Mesendoderm (in vitro differentiated cells): ENCODE measurements around the gene GATAD2A.
"Not testable (repeated sequence)": the region's sequence is repeated elsewhere in the genome, so short reads cannot be mapped to it uniquely, and the experiment has no call there.

ENCODE experiments used
- DNase-seq: peaks from one replicate; pipeline ENCODE4 v3.0.0; 2013
- H2AK5ac ChIP-seq: 2 replicates; pipeline ENCODE4 v1.6.1; 2013; ENCODE audit warnings: low read length, inconsistent platforms
- H2BK120ac ChIP-seq: 2 replicates; pipeline ENCODE4 v1.6.1; 2013; ENCODE audit warnings: low read depth, mild to moderate bottlenecking, low read length, moderate library complexity, mixed read lengths
- H2BK15ac ChIP-seq: replicated peaks from 2 replicates; pipeline ENCODE4 v1.6.1; 2013; ENCODE audit warnings: low read depth, mild to moderate bottlenecking, moderate library complexity
- H2BK5ac ChIP-seq: 2 replicates; pipeline ENCODE4 v1.6.1; 2013; ENCODE audit warnings: low read length, inconsistent platforms
- H3K18ac ChIP-seq: 2 replicates; pipeline ENCODE4 v1.6.1; 2013; ENCODE audit warnings: mild to moderate bottlenecking, low read length, mixed read lengths
- H3K23ac ChIP-seq: one replicate; pipeline ENCODE4 v1.6.1; 2013; ENCODE audit warnings: low read length
- H3K27ac ChIP-seq: 2 replicates; pipeline ENCODE4 v1.5.1; 2013; ENCODE audit warnings: low read depth, mild to moderate bottlenecking, inconsistent platforms, low read length, moderate library complexity
- H3K27me3 ChIP-seq: 2 replicates; pipeline ENCODE4 v1.6.1; 2013; ENCODE audit warnings: low read length, control low read depth, mild to moderate bottlenecking, inconsistent platforms; ENCODE audit not compliant: insufficient read depth, poor library complexity
- H3K36me3 ChIP-seq: 2 replicates; pipeline ENCODE4 v1.6.1; 2013; ENCODE audit warnings: low read length, inconsistent platforms; ENCODE audit not compliant: control insufficient read depth, insufficient read depth
- H3K4ac ChIP-seq: one replicate; pipeline ENCODE4 v1.6.1; 2013; ENCODE audit warnings: low read depth, mild to moderate bottlenecking, low read length, moderate library complexity
- H3K4me1 ChIP-seq: 2 replicates; pipeline ENCODE4 v1.6.1; 2013; ENCODE audit warnings: low read depth, low read length, inconsistent platforms; ENCODE audit not compliant: control insufficient read depth
- H3K4me2 ChIP-seq: 2 replicates; pipeline ENCODE4 v1.6.1; 2013; ENCODE audit warnings: low read length
- H3K4me3 ChIP-seq: 2 replicates; pipeline ENCODE4 v1.5.1; 2013; ENCODE audit warnings: mild to moderate bottlenecking, low read length
- H3K56ac ChIP-seq: one replicate; pipeline ENCODE4 v1.6.1; 2013; ENCODE audit warnings: low read length
- H3K79me1 ChIP-seq: 2 replicates; pipeline ENCODE4 v1.6.1; 2013; ENCODE audit warnings: low read length, inconsistent platforms
- H3K79me2 ChIP-seq: 2 replicates; pipeline ENCODE4 v1.6.1; 2013; ENCODE audit warnings: mild to moderate bottlenecking, low read length; ENCODE audit not compliant: control insufficient read depth, insufficient read depth
- H3K9ac ChIP-seq: 2 replicates; pipeline ENCODE4 v1.6.1; 2013; ENCODE audit warnings: low read length, inconsistent platforms
- H4K5ac ChIP-seq: one replicate; pipeline ENCODE4 v1.6.1; 2013; ENCODE audit warnings: low read length
- H4K8ac ChIP-seq: one replicate; pipeline ENCODE4 v1.6.1; 2013; ENCODE audit warnings: low read depth, mild to moderate bottlenecking, control low read depth, low read length, moderate library complexity
- WGBS: extraction: QIAGEN DNeasy Blood & Tissue Kit; methylation state at CpG from one replicate; pipeline ENCODE4 v1.1.7; 2013; ENCODE audit warnings: low lambda C conversion rate, missing lambda C conversion rate; ENCODE audit not compliant: insufficient coverage; ENCODE audit errors: extremely low coverage; 5-methylcytosine and 5-hydroxymethylcytosine counted together

GATAD2A gene

DNA sequence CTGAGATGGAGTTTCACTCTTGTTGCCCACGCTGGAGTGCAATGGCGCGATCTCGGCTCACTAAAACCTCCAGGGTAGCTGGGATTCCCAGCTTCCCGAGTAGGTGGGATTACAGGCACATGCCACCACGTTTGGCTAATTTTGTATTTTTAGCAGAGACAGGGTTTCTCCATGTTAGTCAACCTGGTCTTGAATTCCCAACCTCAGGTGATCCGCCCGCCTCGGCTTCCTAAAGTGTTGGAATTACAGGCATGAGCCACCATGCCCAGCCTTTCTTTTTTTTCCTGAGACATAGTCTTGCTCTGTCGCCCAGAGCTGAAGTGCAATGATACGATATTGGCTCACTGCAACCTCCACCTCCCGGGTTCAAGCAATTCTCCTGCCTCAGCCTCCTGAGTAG is 25.2 kb upstream of the GATAD2A start:
- H2BK5ac ChIP-seq, H2BK120ac ChIP-seq, H3K79me2 ChIP-seq, H3K4ac ChIP-seq, H2AK5ac ChIP-seq, H3K36me3 ChIP-seq, H3K56ac ChIP-seq, H3K4me1 ChIP-seq, H3K4me3 ChIP-seq, H4K8ac ChIP-seq, H3K9ac ChIP-seq, H3K79me1 ChIP-seq, H4K5ac ChIP-seq, H3K18ac ChIP-seq, H2BK15ac ChIP-seq, H3K4me2 ChIP-seq, H3K27ac ChIP-seq, DNase-seq, H3K27me3 ChIP-seq, H3K23ac ChIP-seq: not testable (repeated sequence)
- no CpG with 5 or more reads among the region's 12 CpGs for WGBS

- H3K23ac ChIP-seq: no peak overlapping the region
- no CpG with 5 or more reads among the region's 11 CpGs for WGBS
- H3K18ac ChIP-seq: no peak overlapping the region
- no peak overlapping the region for H2BK120ac ChIP-seq
- no peak overlapping the region for H3K4ac ChIP-seq
- peaks cover under 1% of the 10 kb centered on the region for H3K79me2 ChIP-seq
- H4K5ac ChIP-seq: no peak overlapping the region
- H3K27me3 ChIP-seq: no peaks in the 10 kb centered on the region
- no peak overlapping the region for H3K4me3 ChIP-seq
- no peak overlapping the region for H3K56ac ChIP-seq
- no peak overlapping the region for H4K8ac ChIP-seq
- H3K4me1 ChIP-seq: peaks cover 2% of the 10 kb centered on the region
- H3K4me2 ChIP-seq: no peak overlapping the region
- peaks cover under 1% of the 10 kb centered on the region for H3K79me1 ChIP-seq
- no peak overlapping the region for H3K27ac ChIP-seq
- no peak overlapping the region for H2AK5ac ChIP-seq
- no peak overlapping the region for H3K9ac ChIP-seq
- DNase-seq: no peak
- H3K36me3 ChIP-seq: no peaks in the 10 kb centered on the region
- H2BK15ac ChIP-seq: no peak overlapping the region
- no peak overlapping the region for H2BK5ac ChIP-seq
Measured at GRCh38 chr19:19381007-19381926, 24.2 kb upstream of the GATAD2A start.

GRCh38 chr19:19382118-19382517 is 23.4 kb upstream of the GATAD2A start:
- H3K4me3 ChIP-seq: no peak overlapping the region
- no peak overlapping the region for H3K27ac ChIP-seq
- H3K18ac ChIP-seq: no peak overlapping the region
- H2BK5ac ChIP-seq: no peak overlapping the region
- H2AK5ac ChIP-seq: no peak overlapping the region
- no peak overlapping the region for H3K23ac ChIP-seq
- no peak overlapping the region for H3K4ac ChIP-seq
- peaks cover 5% of the 10 kb centered on the region for H3K4me1 ChIP-seq
- no peak overlapping the region for H4K5ac ChIP-seq
- H4K8ac ChIP-seq: no peak overlapping the region
- no peaks in the 10 kb centered on the region for H3K36me3 ChIP-seq
- no peak for DNase-seq
- no peak overlapping the region for H3K9ac ChIP-seq
- no CpG with 5 or more reads among the region's 8 CpGs for whole genome bisulfite sequencing
- H2BK15ac ChIP-seq: no peak overlapping the region
- H3K56ac ChIP-seq: no peak overlapping the region
- peaks cover 7% of the 10 kb centered on the region for H3K79me1 ChIP-seq
- H3K27me3 ChIP-seq: no peaks in the 10 kb centered on the region
- H2BK120ac ChIP-seq: no peak overlapping the region
- no peak overlapping the region for H3K4me2 ChIP-seq
- peaks cover 8% of the 10 kb centered on the region for H3K79me2 ChIP-seq

DNA sequence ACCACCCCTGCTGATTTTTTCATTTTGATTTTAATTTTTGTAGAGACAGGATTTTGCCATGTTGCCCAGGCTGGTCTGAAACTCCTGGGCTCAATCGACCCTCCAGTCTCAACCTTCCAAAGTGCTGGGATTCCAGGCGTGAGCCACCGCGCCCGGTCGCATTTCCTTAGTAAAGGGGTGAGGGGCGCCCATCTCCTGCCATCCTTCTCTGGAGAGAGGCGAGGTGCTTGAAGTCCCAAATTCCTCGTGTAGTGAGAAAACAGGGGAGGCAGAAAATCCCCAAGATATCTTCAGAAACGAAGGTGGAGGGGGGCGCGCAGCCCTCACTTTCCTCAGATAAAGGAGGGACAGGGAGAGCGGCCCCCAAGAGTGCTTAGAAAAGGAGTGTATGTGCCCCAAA is 21.0 kb upstream of the GATAD2A start:
- H2BK120ac ChIP-seq: no peak overlapping the region
- no peak overlapping the region for H3K23ac ChIP-seq
- H3K4me2 ChIP-seq: peak overlapping the region; percentile 62
- H3K27ac ChIP-seq: no peak overlapping the region
- peaks cover 10% of the 10 kb centered on the region for H3K79me1 ChIP-seq
- H3K36me3 ChIP-seq: no peaks in the 10 kb centered on the region
- peak overlapping the region; percentile 62 for H3K18ac ChIP-seq
- WGBS: no CpG with 5 or more reads among the region's 13 CpGs
- DNase-seq: no peak
- H2AK5ac ChIP-seq: no peak overlapping the region
- H2BK5ac ChIP-seq: no peak overlapping the region
- H4K5ac ChIP-seq: no peak overlapping the region
- no peak overlapping the region for H4K8ac ChIP-seq
- H3K4me1 ChIP-seq: peaks cover 3% of the 10 kb centered on the region
- H3K4me3 ChIP-seq: no peak overlapping the region
- H3K79me2 ChIP-seq: peaks cover 15% of the 10 kb centered on the region
- peak overlapping the region; percentile 81 for H3K9ac ChIP-seq
- H3K56ac ChIP-seq: peak overlapping the region; percentile 84
- no peak overlapping the region for H2BK15ac ChIP-seq
- no peaks in the 10 kb centered on the region for H3K27me3 ChIP-seq
- H3K4ac ChIP-seq: no peak overlapping the region

DNA sequence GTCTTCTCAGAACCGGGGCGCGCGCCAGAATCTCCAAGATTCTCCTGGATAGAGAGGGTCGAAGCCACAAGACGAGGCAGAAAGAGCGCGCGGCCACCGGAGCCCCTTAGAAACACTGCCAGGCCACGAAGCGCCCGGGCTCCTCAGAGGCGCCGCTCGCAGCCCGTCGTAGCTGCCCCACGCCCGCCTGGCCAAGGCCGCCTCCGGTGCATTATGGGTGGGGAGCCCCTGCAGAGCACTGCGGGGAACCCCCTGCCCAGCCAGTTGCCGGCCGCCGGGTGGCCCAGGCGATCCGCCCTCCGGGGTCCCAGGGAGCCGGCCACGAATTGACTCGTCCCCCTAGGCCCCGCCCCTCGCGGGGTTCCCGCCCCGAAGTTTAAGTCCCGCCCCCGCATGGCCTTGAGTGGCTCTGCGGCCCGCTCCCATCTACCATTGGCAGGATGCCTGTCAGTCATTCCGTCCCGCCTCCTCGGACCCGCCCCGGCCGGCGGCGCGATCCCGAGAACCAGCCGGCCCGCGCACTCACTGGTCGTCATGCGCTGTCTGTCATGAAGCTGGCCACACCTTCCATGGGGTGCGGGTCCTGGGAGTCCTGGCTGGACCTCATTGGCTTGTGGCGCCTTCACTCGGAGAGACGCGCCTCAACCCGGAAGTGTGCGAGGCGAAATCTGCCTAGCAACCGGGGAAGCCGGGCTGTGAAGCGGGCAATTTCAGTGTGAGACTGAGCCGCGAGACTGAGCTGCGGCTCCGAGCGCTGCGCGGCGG is 20.2 kb upstream of the GATAD2A start:
- H4K8ac ChIP-seq: no peak overlapping the region
- DNase-seq: peak; percentile 100
- peak overlapping the region; percentile 96 for H3K56ac ChIP-seq
- H3K79me1 ChIP-seq: peaks cover 13% of the 10 kb centered on the region
- no peak overlapping the region for H2BK120ac ChIP-seq
- peak overlapping the region; percentile 62 for H3K4me2 ChIP-seq
- peaks cover 2% of the 10 kb centered on the region for H3K36me3 ChIP-seq
- no CpG with 5 or more reads among the region's 75 CpGs for WGBS
- peak overlapping the region; percentile 91 for H3K9ac ChIP-seq
- H3K23ac ChIP-seq: no peak overlapping the region
- H3K79me2 ChIP-seq: peaks cover 21% of the 10 kb centered on the region
- peaks cover 3% of the 10 kb centered on the region for H3K4me1 ChIP-seq
- no peak overlapping the region for H2BK5ac ChIP-seq
- no peak overlapping the region for H2AK5ac ChIP-seq
- peak overlapping the region; percentile 97 for H3K27ac ChIP-seq
- H3K27me3 ChIP-seq: no peaks in the 10 kb centered on the region
- no peak overlapping the region for H4K5ac ChIP-seq
- no peak overlapping the region for H2BK15ac ChIP-seq
- no peak overlapping the region for H3K4ac ChIP-seq
- peak overlapping the region; percentile 62 for H3K18ac ChIP-seq
- peak overlapping the region; percentile 91 for H3K4me3 ChIP-seq
